ENCODE measurements around the gene PPP1R14C. TPM values are rescaled to one million over a fixed set of nuclear protein-coding genes. Genes with fewer than 3 reads are reported as not detected.

PPP1R14C gene
- total RNA-seq: 1.5 and 2.1 TPM in 2 replicates
- 3.8 and 5.2 TPM in 2 replicates for polyA plus RNA-seq

DNA sequence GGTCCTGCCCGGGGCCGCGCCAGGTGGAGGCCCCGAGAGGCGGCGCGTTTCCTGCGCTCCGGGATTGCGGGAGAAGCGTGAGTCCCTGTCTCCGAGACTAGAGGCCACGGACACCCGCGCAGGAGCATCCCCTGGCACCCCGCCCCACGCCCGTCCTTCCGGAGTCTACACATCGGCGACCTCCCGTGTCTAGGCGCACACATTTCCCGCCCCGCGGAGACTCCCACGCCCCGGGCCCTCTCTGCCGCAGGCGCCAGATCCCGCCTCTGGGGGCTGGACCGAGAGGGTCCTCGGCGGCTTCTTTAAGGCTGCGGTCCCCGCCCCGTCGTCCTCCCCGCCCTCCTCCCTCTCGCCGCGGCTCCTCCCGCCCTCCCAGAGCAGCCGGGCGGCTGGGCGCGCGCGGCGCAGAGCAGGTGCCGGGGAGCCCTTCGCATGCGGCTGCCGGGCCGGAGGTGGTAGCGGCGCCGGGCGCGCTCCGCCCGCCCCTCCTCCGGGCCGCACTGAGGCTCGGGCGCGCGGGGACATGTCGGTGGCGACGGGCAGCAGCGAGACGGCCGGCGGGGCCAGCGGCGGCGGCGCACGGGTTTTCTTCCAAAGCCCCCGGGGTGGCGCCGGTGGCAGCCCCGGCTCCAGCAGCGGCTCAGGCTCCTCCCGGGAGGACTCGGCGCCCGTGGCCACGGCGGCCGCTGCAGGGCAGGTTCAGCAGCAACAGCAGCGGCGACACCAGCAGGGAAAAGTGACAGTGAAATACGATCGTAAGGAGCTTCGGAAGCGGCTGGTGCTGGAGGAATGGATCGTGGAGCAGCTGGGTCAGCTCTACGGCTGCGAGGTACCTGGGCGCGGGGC is at the start of gene PPP1R14C:
Gene PPP1R14C, plus strand, starts transcription at position 375 of the 846 bp plus-strand sequence. Its CDS starts 149 bp downstream, at position 524.
- no peak for TF ChIP-seq EZH2phosphoT487 (IDR thresholded peaks at IDR 0.05; ENCODE audit: low read depth, severe bottlenecking, unreplicated experiment)
- TF ChIP-seq CTCF (IDR thresholded peaks at IDR 0.05; ENCODE audit: poor library complexity): no peak
- TF ChIP-seq EZH2 (IDR thresholded peaks at IDR 0.05; ENCODE audit: borderline replicate concordance): no peak
- H2AFZ ChIP-seq: peak within 1 kb of the TSS; percentile 40
- no peak within 1 kb of the TSS for H3K27ac ChIP-seq
- no peaks in the 10 kb centered on the region for H4K20me1 ChIP-seq (ENCODE audit: insufficient read depth, poor library complexity, severe bottlenecking)
- peaks cover 83% of the 10 kb centered on the region for H3K27me3 ChIP-seq
- H3K4me3 ChIP-seq: peak within 1 kb of the TSS; percentile 49
- H3K36me3 ChIP-seq (replicated peaks; ENCODE audit: insufficient read depth, low read depth): no peaks in the 10 kb centered on the region
- under 1% methylated on average over 51 of the region's 103 CpGs for WGBS (ENCODE audit: low lambda C conversion rate, missing lambda C conversion rate)
- no peaks in the 10 kb centered on the region for H3K9me2 ChIP-seq (replicated peaks; ENCODE audit: insufficient read depth)
- peak; percentile 50 for DNase-seq (ENCODE audit: low spot score)
- peaks cover 14% of the 10 kb centered on the region for H3K4me1 ChIP-seq (ENCODE audit: insufficient read depth)
- H3K4me2 ChIP-seq: peak within 1 kb of the TSS; percentile 94
- no peaks in the 10 kb centered on the region for H3K9me3 ChIP-seq (ENCODE audit: low read depth)
- H3K79me2 ChIP-seq: no peaks in the 10 kb centered on the region

DNA sequence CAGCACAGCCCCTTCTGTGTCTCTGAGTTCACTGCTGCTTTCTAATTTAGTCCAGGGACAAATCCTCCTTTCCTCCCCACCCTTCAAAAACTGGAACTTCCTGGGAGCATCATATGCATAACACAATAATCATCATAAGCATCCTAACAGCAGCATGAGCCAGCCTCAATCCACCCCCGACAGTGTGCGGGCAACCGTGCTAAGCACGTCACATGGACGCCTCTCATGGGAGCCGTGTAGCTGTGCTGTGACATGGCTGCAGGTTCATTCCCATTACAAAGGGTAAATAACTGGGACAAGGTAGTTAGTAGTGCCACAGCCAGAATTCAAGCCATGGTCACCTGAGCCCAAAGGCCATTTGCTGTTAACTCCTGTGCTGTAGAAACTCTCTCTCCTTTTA is 49.4 kb upstream of the PPP1R14C start:
- WGBS (ENCODE audit: low lambda C conversion rate, missing lambda C conversion rate): 90% methylated on average over 6 of the region's 6 CpGs
- Histone ChIP-seq H2AFZ (no peak overlapping the region), H3K4me1 (ENCODE audit: insufficient read depth) (no peaks in the 10 kb centered on the region), H3K9me2 (replicated peaks; ENCODE audit: insufficient read depth) (no peaks in the 10 kb centered on the region), H3K79me2 (no peaks in the 10 kb centered on the region), H3K4me3 (no peak overlapping the region), H3K9me3 (ENCODE audit: low read depth) (no peaks in the 10 kb centered on the region), H3K4me2 (no peak overlapping the region), H3K27me3 (peaks cover 3% of the 10 kb centered on the region), H4K20me1 (ENCODE audit: insufficient read depth, poor library complexity, severe bottlenecking) (no peaks in the 10 kb centered on the region), H3K36me3 (replicated peaks; ENCODE audit: insufficient read depth, low read depth) (no peaks in the 10 kb centered on the region), H3K27ac (no peak overlapping the region)
- DNase-seq (ENCODE audit: low spot score): no peak
- TF ChIP-seq CTCF (IDR thresholded peaks at IDR 0.05; ENCODE audit: poor library complexity): no peak
- no peak for TF ChIP-seq EZH2 (IDR thresholded peaks at IDR 0.05; ENCODE audit: borderline replicate concordance)
- TF ChIP-seq EZH2phosphoT487 (IDR thresholded peaks at IDR 0.05; ENCODE audit: low read depth, severe bottlenecking, unreplicated experiment): no peak

GRCh38 chr6:150098155-150098554 is 44.7 kb upstream of the PPP1R14C start:
- no peak overlapping the region for H2AFZ ChIP-seq
- no peak overlapping the region for H3K27ac ChIP-seq
- no peaks in the 10 kb centered on the region for H3K36me3 ChIP-seq (replicated peaks; ENCODE audit: insufficient read depth, low read depth)
- H3K4me3 ChIP-seq: no peak overlapping the region
- H4K20me1 ChIP-seq (ENCODE audit: insufficient read depth, poor library complexity, severe bottlenecking): no peaks in the 10 kb centered on the region
- no peaks in the 10 kb centered on the region for H3K4me1 ChIP-seq (ENCODE audit: insufficient read depth)
- H3K27me3 ChIP-seq: peaks cover 3% of the 10 kb centered on the region
- TF ChIP-seq EZH2phosphoT487 (IDR thresholded peaks at IDR 0.05; ENCODE audit: low read depth, severe bottlenecking, unreplicated experiment): no peak
- no peak for TF ChIP-seq CTCF (IDR thresholded peaks at IDR 0.05; ENCODE audit: poor library complexity)
- H3K9me3 ChIP-seq (ENCODE audit: low read depth): no peaks in the 10 kb centered on the region
- H3K4me2 ChIP-seq: no peak overlapping the region
- DNase-seq (ENCODE audit: low spot score): no peak
- 96% methylated on average over 10 of the region's 10 CpGs for WGBS (ENCODE audit: low lambda C conversion rate, missing lambda C conversion rate)
- no peaks in the 10 kb centered on the region for H3K9me2 ChIP-seq (replicated peaks; ENCODE audit: insufficient read depth)
- no peaks in the 10 kb centered on the region for H3K79me2 ChIP-seq
